ENCODE measurements around the gene FAM9A. TPM values are rescaled to one million over a fixed set of nuclear protein-coding genes. Genes with fewer than 3 reads are reported as not detected.

Gene FAM9A
- total and polyA plus RNA-seq, 4 donors: not detected

Other genes starting within 250 kb of the FAM9A start
- 10 to 100 TPM in 1 of 2 donors, 1 to 10 TPM in 1; 2.3 to 12.1 TPM for gene ANOS1, start 69.2 kb downstream of the FAM9A start, total RNA-seq
- 1 to 10 TPM; 3.5 to 3.8 TPM for gene ANOS1, start 69.2 kb downstream of the FAM9A start, polyA plus RNA-seq
- not detected for gene FAM9B, start 232.7 kb upstream of the FAM9A start, total RNA-seq
- not detected for gene FAM9B, start 232.7 kb upstream of the FAM9A start, polyA plus RNA-seq